Activated CD4-positive, alpha-beta T cell treated with anti-CD3 and anti-CD28 coated beads, Interleukin-2, amount 50 U/mL, for 16 hours (primary cell): ENCODE measurements around the gene SLC25A38.

Source experiments
- DNase-seq: peaks from one replicate; pipeline ENCODE4 v3.0.0-alpha.2; 2020

The SLC25A38 gene

DNA sequence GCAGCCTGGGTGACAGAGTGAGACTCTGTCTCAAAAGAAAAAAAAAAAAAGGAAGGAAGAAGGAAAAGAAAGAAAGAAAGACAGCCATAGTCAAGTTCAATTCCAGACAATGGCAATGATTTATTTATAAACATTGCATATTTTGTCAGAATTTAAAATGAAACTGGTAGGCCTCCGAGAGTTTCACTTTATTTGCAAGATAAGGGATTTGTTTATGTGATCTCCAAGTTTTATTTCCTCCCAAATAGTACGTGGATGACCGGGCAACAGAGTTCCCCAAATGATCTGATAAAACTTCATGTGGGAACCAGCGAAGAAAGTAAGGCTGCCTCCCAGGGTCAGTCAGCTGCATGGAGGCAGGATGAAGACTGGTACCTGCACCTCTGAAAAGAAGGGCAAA is 55.7 kb downstream of the SLC25A38 start:
- DNase-seq = no peak

DNA sequence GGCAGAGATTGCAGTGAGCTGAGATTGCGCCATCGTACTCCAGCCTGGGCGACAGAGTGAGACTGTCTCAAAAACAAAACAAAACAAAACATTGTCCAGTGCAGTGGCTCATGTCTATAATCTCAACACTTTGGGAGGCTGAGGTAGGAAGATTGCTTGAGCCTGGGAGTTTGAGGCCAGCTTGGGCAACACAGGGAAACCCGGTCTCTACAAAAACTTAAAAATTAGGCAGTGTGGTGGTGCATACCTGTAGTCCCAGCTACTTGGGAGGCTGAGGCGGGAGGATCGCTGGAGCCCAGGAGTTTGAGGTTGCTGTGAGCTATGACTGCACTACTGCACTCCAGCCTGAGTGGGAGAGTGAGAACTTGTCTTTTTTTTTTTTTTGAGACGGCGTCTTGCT is 57.1 kb downstream of the SLC25A38 start:
- DNase-seq = no peak

DNA sequence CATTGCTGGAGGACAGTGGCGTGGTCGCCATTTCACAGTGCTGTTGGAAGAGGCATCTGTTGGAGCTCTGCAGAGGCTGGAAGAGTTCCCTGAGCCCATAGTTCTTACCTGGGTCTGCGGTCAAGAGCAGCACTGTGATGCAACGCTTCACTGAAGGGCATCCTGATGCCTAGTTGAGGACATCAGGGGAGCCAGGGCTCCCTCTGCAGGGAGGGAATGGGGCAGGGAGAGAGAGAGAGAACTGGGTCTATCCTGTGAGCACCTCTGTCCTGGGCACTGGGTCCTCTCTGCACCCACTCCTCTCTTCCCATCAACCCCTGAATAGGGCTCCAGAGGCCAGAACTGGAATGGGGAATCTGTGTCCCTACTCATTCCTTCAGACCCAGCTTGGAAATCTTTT is 60.4 kb downstream of the SLC25A38 start:
- DNase-seq = no peak

DNA sequence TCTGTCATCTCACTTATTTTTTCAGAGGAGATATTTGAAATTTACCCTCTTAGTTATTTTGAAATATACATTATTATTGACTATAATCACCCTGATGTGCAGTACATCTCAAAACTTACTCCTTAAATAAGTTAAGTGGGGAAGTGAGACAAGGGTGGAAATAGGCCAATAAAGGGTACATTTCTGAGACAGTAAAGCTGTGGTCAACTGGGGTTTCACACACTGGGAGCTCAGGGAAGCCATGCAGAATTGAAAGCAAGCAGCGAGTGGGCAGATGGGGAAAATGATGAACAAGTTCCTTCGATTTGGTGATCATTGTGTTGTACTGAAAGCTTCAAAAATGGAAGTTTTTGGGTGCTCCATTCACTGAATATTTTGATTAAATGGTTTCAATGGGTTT is 62.8 kb downstream of the SLC25A38 start:
- DNase-seq = no peak

DNA sequence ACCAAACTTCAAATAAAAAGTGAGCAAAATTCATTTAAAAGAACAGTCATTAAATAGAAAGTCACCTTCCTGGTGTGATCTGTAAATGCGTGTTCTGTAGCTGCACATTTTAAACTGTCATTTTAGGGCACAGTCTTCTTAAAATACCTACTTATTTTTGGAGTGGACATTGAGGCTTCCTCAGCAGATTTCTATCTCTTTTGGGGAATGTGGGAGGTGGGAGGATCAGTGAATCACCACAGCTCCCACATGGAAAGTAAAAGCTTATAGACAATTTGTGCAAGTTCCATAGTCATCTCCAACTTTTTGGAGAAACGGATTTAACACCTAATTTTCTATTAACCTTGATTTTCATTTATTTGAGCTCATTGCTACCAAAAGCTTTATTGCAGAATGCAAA is 63.3 kb downstream of the SLC25A38 start:
- DNase-seq = no peak
